GM21367 (cell line): ENCODE measurements around the gene NOM1.

Experiments
- ATAC-seq: cut with Tn5 transposase; IDR thresholded peaks from one replicate; pipeline ENCODE4 v1.9.1; 2021; ENCODE audit not compliant: unreplicated experiment

The NOM1 gene

DNA sequence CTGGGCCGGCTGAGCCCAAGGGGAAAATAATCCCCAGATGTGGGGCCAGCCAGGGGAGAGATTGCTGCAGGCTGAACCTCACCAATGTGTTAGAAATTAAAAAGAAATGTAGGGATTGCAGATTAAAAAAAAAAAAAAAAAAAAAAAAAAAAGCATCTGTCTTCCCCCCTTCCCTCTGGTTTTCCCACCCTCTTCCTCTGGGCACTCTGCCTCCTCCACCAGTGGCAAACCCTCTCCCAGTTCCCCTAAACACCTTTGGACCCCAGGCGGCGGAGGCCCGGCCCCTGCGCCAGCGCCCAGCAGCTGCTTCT is 53.9 kb downstream of the NOM1 start:
- ATAC-seq = no peak

DNA sequence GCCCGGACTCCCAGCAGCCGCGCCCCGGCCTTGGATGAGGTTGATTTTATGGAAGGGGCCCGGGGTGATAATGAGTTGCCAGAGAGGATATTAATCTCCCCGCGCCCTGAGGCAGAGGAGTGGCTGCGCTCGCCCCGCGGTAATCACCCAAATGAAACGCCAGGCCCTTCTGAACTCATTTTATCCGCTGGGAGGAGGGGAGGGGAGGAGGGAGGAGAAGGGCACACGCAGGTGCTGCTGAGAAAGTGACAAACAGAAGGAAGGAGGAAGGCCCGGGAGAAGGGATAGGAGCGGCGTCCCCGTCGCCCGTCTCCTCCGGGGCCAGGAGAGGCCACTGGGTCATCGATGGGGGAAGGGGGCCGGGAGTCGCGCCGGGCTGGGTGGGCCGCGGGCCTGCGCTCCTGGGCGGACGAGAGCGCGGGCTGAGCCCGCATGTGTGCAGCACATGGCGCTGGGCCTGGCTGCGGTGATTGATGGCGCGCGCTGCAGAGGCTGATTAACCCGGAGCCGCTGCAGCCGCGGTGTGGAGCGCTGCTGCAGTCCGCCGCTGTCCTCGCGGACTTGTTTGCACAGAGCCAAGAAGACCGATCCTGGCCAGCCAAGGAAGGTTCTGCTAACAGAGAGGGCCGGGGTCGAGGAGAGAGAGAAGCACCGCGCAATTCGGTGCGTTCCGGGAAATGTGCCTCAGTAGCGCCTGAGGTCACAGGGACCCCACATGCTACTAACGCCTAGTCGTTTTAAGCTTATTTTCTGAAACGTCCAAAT is 54.4 kb downstream of the NOM1 start:
- ATAC-seq = no peak

DNA sequence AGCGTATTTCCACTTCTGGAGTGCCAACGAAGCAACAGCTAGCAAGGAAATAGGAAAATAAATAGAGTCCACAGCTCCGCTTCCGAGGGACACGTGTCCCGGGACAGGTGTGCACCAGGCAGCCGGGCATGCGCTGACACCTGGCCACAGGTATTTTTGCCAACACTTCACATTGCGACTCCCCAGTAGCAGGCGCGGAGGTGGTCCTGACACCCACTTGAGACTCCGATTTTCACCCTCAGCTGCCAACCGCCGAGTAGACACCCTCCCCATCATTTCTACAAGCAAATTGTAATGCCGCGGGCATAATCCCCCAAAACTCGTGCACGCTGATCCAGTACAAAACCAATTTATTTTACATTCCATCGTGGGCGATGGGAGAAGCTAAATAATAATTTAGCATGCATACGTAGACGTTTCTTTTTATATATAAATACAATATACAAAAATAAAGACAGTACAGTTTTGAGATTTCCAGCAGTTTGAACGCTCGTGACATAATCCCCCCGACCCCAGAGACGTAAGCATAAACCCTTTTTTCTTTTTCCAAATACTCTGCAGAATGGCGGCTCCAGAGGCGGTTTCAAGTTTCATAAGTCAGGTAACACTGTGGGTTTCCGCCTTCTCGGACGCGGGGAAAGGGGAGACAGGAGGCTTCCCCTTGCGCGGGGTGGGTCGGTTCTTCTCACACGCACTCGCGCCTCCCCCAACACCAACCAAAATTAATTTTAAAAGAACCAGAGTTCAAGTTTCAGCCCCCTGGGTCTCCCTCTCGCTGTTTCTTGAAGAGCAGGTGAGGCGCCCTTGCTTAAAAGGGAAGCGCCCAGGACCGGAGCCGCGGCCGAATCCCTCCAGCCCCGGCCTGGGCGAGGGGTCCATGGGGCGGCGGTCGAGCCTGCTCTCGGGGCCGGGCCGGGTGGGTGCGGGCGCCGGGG is 55.3 kb downstream of the NOM1 start:
- no peak for ATAC-seq

DNA sequence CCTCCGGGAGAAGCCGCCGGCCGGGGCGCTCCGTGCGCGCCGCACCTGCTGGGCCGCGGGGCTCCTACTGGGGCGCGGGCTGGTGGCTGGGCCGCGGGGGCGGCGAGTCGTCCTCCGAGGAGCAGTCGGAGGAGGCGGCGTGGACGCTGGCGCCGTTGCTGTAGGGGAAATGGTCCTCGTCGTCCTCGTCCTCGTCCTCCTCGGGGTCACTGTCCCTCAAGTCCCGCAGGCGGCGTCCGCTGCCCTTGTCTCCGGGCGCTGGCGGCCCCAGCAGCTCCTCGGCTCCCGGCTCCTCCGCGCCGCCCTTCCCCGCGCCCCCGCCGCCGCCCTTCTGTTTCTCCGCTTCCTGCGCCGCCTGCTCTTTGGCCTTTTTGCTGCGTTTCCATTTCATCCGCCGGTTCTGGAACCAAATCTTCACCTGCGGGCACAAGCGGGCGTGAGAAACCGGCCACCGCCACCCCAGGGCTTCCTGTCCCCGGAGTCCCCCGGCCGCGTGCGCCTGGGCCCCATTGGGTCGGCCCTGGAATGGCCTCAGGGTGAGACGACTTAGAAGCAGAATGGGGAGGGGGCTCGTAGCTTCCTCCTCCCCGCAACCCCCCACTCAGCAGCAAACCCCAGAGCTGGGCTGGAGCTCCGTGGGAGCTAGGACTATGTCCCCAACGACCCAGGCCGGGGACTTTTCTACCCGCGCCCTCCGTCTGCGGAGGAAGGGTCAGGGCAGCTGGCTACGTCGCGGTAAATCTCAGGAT is 56.1 kb downstream of the NOM1 start:
- ATAC-seq = no peak

DNA sequence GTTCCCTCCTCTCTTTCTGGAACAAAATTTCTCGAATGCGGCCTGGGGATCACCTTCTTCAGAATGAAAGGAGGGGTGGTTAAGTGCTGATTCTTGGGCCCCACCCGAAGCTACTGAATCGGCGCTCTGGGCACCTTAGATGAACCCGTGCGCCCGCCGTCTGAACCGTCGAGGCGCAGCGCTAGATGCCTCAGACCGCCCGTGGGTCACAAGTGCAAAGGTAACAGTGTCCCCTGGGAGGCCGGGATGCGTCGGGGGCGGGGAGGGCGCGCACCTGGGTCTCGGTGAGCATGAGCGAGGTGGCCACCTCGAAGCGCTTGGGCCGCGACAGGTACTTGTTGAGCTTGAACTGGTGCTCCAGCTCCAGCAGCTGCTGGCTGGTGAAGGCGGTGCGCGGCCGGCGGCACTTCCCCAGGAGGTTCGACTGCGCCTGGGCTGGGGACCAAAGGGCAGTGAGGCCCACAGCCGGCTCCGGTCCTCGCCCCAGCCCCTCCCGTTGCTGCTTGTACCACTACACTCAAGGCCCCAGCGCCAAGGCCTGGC is 56.8 kb downstream of the NOM1 start:
- no peak for ATAC-seq

DNA sequence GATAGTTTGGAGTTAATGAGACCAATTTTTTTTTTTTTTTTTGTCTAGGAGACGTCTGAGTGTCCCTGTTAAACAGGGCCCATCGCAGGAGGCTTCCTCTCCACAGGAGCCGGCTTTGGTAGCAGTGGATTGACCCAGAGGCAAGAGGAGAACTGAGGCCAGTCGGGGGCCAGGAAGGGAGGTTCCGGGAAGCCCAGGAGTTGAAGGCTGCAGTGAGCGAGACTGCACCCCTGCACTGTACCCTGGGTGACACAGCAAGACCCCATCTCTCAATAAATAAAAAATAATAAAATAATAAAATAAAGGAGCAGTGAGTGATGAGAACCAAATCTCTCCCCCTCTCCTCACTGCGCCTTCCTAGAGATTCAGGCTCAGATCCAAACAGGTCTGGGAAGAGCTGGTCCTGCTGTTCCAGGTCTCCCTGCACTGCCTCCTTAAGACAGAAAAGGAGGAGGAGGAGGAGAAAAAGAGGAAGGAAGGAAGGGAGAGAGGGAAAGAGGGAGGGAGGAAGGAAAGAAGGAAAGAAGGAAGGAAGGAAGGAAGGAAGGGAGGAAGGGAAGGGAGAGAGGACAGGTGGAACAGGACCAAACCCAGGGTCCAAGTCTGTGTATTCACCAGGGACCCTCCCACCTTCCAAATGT is 57.4 kb downstream of the NOM1 start:
- ATAC-seq = no peak

DNA sequence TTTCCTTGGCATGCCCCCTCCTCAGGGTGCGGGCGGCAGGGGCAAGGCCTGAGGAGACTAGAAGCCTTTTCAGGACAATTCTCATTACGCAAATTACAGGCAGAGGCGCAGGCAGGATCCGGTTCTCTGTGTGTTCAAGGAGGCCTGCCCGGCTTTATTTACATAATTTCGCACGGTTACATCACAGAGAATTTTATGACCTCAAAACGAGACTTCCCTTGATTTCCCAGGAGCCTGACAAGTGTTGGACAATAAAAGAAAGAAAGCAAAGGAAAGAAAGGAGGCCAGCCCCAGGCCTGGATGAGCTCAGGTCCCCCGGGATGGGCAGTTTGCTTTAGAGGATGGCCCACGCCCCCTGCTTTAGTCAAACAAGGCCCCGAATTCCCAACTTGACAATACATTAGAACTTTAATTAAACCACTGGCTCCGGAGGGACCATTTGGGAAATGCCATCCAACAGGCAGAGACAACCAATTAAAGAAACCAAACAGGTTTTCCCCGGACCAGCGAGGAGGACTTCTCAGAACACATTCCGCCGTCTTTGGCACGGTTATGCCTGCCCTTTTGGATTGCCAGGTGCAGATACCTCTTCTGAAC is 58.1 kb downstream of the NOM1 start:
- no peak for ATAC-seq

DNA sequence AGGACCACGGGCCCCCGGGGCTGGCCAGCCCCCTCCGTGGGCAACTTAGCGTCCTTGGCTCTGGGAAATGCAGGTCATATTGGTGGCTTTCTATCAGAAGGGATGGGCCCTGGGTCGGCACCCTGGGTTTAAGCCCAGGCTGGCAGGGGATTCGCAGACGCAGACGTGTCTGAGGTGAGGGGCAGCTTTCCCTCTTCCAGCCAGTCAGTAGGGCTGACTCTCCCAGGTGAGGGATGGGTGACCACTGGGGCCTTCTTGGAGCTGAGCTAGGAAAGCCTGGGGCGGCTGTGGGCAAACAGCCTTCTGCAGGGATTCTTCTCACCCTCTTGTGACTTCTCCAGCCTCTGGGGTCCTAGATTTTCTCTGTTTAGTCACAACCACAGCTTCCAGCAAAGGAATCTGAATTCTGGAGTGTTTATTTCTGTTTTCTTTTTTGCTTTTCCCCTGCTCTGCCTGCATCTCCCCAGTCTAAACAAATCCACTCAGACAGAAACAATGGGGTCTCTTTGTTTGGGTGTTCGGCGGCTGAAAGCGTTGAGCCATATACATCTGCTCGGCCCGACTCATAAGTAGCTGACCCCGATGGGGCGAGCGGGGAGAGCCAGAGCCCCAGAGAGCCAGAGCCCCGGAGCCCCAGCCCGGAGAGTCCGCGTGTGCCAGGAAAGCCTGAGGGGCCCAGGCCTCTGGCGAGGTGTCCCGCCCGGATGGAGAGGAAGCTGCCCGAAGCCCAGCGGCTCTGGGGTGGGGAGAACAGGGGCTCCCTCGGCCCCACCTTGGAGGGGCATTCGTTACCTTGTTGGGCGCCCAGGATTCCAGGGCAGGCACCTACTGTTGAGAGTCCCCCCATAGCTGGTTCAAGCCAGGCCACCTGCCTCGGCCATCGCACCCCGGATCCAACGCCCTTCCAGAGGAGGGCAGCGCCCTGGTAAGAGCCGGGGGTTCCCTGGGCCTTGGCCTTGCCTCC is 59.0 kb downstream of the NOM1 start:
- ATAC-seq = no peak

DNA sequence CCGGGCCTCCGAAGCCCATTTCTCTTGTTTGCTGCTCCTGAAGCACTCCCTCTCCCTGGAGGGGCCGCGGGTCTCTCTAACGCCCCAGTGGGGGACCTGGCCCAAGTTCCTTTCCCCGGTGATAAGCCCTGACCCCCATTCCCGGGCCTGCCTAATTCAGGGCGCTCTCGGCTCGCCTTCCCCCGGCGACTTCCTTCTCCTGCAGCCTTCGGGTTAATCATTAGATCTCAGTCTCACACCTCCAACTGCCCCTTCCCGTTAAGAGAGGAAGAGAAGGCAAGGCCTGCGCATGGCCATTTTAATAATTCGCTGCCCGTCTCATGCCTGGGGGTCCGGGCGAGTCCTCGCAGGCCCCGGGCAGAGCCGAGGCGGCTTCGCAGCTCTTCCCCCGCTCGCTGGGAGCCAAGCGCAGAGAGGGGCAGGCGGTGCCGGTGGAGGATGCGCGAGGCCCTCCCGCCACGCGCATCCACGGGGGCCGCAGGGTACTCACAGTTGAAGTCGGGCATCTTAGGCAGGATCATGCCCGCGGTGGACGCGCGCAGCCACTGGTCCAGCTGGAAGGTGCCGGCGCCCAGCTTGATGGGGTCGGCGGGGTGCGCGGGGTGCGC is 59.8 kb downstream of the NOM1 start:
- no peak for ATAC-seq

DNA sequence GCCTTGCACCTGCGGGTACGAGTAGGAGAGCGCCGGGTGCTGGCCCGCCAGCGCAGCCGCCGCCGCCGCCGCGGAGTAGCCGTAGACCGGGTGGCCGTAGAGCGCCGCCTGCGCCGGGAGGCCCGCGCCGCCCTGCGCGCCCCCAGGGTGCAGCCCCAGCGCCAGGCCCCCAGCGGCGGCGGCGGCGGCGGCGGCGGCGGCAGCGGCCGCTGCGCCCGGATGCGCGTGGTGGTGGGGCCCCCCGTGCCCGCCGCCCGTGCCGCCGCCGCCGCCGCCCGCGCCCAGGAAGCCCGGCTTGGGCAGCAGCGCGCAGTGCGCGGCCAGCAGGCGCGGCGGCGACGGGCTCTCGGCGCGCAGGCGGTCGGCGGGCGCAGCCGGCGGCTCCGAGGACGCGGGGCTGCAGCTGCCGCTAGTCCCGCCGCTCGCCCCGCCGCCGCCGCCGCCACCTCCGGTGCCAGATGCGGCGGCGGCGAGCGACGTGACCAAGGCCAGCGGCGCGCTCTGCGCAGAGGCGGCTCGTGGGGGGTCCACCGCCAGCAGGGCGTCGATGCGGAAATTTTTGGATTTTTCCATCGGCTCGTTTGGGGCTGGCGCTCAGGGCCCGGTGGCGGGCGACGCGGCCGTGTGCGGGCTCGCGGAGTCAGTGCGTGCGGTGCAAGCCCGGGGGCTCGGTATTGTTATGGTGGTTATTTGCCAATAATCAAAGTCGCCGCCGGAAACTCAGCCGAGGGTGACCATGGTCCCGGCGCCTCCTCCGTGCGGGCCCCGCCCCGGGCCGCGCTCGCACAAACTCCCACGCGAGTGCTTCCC is 60.5 kb downstream of the NOM1 start:
- ATAC-seq = peak; percentile 29

DNA sequence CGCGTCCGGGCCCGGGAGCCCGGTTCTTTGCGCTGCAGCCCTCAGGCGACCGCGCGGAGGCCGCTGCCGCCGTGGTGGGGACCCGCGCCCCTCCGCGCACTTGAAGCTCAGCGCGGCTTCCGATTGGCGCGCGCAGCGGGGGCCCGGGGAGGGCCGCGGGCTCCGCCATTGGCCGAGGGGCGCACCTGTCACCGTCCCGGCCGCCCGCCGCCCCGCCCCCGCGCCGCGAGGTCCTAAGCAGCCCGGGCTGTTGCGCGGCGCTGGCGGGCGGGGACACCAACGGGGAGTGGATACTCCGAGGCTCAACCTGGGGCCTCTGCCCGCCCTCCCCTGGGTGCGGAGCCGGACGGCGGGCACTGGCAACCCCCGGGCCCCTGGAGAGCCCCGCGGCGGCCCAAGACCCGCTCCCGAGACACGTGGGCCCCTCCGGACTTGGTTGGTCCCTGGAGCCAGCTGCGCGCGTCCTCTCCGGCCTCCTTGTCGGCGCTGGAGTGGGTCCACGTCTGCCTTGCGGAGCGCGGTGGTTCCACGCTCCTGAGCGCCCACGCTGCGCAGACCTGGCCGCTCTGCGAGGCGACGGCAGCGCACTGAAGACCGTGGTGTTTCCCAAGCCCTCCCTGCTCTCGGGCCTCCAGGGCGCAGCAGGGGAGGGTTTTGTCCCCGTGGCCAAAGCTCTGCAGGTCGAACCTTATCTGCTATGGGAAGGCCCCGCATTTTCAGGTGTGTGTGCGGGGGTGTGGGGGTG is 61.2 kb downstream of the NOM1 start, which contains the start of gene MNX1:
Gene MNX1, minus strand, starts transcription at position 76 of the 745 bp plus-strand sequence. CDS start 313 bp downstream, outside the sequence.
- peak; percentile 68 for ATAC-seq

DNA sequence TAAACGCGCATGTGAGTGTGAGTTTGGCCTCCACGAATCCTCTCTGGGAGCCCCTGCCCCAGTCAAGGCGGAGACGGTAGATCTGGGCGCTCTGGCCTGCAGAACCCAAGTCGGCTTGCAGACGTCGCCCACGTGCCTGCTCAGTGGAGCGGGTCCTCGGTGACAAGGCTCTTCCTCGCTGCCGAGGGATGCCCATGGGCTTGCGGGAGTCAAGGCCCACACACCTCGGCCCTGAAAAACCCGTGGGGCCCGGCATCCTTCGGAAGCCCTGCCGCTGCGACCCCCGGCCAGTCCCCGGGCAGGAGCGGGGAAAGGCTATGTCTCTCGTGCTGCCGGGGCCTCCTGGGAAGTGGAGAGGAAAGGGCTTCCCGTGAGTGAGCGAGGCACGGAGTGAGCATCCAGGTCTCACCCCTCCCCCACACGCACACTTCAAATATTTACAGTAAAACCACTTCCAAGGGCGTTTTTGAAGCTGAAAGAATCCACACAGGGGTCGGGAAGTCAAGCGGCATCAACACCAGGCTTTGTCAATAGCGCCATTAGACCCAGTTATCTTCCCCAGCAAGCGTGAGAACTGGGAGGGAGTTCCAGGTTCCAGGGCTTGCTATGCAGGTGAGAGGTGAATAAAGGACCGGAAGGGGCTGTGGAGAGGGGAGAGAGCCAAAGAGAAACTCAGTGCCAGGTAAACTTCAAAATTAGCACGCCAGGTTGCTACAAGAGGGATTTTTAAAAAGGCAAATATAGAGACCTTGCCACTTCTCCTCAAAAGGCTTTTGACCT is 62.0 kb downstream of the NOM1 start:
- ATAC-seq = no peak

DNA sequence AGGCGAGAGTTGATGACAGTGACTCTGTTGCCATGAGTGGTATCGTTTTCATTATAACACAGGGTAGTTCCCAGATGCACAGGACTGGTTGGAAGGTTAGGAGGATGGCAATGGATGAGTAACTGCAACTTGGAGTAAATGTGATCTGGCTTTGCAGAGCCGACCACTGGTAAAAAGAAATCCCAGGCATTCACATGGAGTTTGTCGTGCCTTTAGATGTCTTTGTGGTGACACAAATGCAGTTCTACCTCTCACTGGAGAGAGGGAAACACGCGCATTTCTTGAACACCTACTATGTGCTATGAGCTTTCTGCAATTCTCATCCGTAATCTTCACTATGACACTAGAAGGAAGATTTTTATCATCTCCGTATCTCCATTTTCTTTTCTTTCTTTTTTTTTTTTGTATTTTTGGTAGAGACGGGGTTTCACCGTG is 62.6 kb downstream of the NOM1 start:
- no peak for ATAC-seq

DNA sequence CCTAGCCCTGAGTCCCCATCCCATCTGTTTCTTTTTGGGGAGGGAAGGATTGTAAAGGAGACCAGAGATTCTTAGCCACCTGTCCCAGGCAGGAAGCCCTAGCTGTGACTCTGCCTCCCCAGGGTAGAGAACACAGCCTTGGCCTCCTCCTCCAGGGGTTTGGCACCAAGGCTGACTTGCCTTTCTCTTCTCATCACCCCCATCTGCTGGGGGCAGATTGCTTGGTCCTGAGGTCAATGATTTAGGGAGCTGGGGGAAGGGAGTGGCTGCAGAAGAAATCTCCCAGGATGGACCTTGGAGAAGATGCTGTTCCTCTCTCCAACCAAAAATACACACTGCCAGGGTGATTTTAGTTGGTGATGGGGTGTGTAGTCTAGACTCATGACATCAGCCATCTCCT is 63.6 kb downstream of the NOM1 start:
- no peak for ATAC-seq

DNA sequence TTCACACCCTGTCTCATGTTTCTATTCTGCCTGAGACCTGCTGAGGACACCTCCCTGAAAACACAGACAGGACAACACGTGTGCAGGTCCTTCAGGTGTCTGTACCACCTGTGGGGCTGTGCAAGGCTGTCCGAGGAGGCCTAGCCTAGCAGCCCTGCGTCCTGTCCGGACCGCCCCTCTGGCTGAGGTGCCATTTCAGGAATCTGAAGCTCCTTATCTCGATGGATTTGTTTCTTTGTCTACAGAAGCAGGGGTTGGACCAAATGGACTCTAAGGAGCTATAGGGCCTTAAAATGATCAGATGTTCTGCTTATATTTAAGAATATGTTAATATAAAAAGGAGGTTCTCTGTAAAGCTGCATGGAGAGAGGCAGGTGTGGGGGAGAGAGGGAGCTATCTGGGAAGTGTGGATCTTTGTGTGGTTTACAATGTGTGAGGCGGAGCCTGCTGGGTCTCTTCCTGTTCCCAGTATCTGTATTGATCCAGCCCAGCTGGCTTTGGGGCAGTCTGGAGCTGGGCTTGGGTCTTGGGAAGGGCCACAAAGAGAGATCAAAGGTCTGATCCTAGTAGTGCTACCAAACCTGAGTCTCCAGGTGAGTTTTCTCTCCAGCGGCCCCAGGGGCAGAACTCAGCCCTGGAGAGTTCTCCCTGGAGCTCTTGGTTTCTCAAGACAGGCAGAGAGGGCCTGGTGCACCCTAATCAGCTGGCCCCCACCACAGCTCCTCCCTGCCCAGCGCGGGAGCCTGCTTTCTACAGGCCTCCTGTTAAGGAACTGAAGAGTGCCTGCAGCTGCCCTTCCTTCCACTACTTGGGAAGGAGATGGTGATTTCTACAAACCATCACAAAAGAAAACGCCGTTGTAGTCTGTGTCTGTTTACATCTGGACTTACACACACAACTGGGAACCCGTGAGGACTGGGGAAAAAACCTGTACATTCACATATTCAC is 64.4 kb downstream of the NOM1 start:
- no peak for ATAC-seq
